LNCaP clone FGC (cell line): ENCODE data around the gene CAPS2.

ENCODE experiments used
- DNase-seq: peaks from one replicate; pipeline ENCODE4 v3.0.0-alpha.2; 2011; ENCODE audit warnings: low read depth
- H3K4me3 ChIP-seq: 2 replicates; pipeline ENCODE4 v1.5.1; 2011; ENCODE audit warnings: mild to moderate bottlenecking, low read depth, low read length, control low read depth
- TF ChIP-seq, protein P1 (sequence below): IDR thresholded peaks from 2 replicates; pipeline ENCODE4 v1.5.1; 2012; ENCODE audit warnings: mild to moderate bottlenecking; ENCODE audit not compliant: control insufficient read depth, insufficient read depth; ENCODE audit errors: extremely low read depth

CAPS2 gene

DNA sequence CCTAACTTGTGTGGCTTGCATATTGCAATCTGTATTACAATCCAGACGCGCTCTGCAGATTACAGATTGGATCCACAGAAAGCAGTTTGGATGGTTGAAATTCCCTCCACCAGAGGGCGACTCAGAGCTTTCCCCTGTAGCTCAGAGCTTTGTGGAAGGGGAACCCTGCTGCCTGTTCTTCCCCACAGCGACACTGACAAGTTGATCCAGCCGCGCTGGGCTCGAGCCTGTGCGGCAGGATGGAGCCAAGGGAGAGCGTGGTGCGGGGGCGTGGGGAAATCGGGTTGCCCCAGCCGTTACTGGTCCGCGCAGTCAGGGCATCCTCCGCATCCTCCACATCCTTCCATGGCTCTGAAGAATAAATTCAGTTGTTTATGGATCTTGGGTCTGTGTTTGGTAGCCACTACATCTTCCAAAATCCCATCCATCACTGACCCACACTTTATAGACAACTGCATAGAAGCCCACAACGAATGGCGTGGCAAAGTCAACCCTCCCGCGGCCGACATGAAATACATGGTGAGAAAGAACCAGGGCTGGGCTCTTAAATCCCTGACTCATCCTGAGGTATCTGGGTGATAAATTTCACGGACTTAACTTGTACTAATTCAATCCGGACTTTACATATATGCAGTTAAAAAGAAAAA lies 4.4 kb upstream of the CAPS2 start, which contains the start of gene GLIPR1L1:
GLIPR1L1 (plus strand) TSS at position 287 of the 647 bp plus-strand sequence; CDS start at position 346, 59 bp downstream.
- TF ChIP-seq, protein P1, sequence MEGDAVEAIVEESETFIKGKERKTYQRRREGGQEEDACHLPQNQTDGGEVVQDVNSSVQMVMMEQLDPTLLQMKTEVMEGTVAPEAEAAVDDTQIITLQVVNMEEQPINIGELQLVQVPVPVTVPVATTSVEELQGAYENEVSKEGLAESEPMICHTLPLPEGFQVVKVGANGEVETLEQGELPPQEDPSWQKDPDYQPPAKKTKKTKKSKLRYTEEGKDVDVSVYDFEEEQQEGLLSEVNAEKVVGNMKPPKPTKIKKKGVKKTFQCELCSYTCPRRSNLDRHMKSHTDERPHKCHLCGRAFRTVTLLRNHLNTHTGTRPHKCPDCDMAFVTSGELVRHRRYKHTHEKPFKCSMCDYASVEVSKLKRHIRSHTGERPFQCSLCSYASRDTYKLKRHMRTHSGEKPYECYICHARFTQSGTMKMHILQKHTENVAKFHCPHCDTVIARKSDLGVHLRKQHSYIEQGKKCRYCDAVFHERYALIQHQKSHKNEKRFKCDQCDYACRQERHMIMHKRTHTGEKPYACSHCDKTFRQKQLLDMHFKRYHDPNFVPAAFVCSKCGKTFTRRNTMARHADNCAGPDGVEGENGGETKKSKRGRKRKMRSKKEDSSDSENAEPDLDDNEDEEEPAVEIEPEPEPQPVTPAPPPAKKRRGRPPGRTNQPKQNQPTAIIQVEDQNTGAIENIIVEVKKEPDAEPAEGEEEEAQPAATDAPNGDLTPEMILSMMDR, result peak; percentile 46
- no peak within 1 kb of the TSS for H3K4me3 ChIP-seq
- peak; percentile 4 for DNase-seq

DNA sequence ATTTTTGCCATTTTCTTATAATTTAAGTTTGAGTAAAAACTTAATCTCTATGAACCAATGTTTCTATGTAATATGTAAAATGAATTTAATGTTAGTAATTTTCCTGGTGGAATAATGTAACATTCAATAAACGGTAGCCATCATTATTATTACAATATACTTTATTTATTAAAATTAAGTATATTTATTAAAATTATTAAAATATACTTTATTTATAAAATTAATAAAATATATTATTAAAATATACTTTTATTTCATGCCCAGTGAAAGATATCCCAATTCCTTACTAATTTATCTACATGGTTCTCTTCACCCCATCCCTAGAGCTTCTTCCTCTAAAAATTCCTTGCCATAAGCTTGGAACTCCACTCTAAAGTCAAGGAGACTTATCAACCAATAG lies 2.5 kb downstream of the CAPS2 start:
- TF ChIP-seq, protein P1, result no peak
- DNase-seq, result no peak
- H3K4me3 ChIP-seq, result no peak overlapping the region

DNA sequence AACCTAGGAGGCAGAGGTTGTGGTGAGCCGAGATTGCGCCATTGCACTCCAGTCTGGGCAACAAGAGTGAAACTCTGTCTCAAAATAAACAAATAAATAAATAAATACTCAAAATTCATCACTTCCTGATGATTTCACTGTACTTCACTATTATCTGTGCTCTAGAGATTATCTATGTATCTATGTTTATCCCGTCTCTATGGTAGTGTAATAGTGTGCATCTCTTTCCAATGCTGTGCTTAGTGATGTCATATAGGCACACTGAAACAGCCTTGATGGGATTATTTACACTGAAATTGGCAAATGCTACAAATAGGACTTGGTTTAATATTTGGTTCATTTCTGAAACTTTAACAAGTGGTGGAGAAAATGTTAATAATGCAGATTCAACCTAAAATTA lies 6.5 kb downstream of the CAPS2 start:
- DNase-seq, result no peak
- TF ChIP-seq, protein P1, result no peak
- no peak overlapping the region for H3K4me3 ChIP-seq

DNA sequence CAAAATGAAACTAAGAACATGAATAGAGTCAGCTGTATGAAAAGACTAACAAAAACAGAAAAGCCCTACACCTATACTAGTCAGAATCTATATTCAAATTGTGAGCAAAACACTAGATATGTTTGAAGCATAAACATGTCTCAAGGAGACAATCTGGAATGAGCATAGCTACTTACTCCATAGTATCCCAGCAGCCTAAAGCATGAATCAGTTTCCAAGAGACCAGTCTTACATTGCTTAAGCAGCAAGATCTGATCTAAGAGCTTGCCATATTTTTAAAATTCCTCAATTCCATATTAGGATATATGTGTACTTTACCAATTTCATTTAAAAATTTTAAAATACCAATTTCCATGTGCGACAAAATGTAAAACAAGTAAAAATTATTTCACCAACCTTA lies 7.7 kb downstream of the CAPS2 start:
- TF ChIP-seq, protein P1, result no peak
- DNase-seq, result no peak
- H3K4me3 ChIP-seq, result no peak overlapping the region

DNA sequence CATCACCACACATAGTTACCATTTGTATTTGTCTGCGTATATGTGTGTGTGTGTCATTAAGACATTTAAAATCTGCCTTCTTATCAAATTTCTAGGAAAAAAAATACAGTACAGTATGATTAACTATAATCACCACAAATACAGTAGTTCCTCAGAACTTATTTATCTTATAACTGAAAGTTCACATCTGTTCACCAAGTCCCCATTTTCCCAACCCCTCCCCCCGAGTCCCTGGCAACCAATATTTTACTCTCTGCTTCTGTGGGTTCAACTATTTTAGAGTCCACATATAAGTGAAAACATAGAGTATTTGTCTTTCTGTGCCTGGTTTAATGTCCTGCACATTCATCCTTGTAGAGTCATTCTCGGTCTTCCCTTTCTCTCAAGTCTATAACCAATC lies 12.3 kb downstream of the CAPS2 start:
- TF ChIP-seq, protein P1, result no peak
- DNase-seq, result no peak
- H3K4me3 ChIP-seq, result no peak overlapping the region

DNA sequence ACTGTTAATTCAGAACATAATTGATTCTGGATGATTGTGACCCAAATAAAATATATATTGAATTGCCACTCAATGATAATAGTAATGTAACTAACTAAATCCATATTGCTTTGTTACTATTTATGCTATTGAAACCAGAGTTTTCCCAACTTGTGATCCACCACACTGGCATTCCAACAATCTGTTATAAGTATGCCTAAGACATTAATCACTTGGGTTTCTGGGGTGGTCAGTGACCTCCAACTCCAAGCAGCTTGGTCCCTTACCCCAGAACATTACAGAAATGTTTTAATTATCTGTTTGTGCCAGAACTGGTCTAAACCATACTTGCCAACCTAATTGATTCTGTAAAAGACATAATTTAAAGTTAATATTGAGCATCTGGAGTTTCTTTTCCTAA lies 14.6 kb downstream of the CAPS2 start:
- TF ChIP-seq, protein P1, result no peak
- no peak for DNase-seq
- H3K4me3 ChIP-seq, result no peak overlapping the region

DNA sequence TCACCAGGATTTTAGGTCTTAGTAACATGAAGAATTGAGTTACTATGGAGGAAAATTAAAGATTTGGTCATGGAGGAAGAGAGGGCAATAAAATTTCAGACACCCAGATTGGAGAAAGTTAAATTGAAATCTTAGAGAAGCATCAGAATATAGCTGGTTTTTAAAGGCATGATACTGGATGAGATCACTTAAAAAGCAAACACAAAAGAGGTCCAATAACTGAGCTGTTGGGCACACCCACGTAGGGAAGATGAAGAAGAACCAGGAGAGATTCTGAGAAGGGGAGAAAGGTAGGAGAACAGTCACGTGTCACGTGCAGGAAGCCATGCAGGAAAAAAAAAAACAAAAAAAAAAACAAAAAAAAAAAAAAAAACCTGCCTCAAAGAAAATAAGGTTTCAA lies 18.8 kb downstream of the CAPS2 start:
- H3K4me3 ChIP-seq, result no peak overlapping the region
- TF ChIP-seq, protein P1, result no peak
- no peak for DNase-seq
